GM21528 (cell line): Measurements from ENCODE around the gene PLXNC1.
"Not testable (repeated sequence)": the region's sequence is repeated elsewhere in the genome, so short reads cannot be mapped to it uniquely, and the experiment has no call there.

Experiments used
- ATAC-seq: cut with Tn5 transposase; IDR thresholded peaks from one replicate; pipeline ENCODE4 v1.9.1; 2021; ENCODE audit warnings: mild to moderate bottlenecking, moderate library complexity; ENCODE audit not compliant: unreplicated experiment, low FRiP score

The PLXNC1 gene

DNA sequence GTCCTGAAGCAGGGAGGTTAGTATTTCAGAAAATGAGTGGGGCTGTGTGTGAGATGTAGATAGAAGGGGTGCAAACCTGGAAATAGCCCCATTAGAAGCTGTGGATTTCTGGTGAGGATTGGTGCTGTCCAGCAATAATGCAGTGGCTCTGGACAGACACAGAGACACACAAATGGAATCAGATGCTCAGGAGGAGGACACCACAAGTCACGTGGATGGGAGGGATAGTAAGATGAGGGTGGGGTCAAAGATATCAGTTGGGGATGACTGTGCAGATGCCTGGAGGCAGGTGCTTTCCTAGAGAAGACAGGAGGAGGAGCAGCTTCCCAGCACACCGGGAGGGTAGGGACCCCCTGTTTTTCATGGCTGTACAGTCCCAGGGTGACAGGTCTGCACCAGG is 136.5 kb downstream of the PLXNC1 start:
- ATAC-seq, result no peak

- no peak for ATAC-seq
These were observed 137.7 kb downstream of the PLXNC1 start for GRCh38 chr12:94285943-94286582.

DNA sequence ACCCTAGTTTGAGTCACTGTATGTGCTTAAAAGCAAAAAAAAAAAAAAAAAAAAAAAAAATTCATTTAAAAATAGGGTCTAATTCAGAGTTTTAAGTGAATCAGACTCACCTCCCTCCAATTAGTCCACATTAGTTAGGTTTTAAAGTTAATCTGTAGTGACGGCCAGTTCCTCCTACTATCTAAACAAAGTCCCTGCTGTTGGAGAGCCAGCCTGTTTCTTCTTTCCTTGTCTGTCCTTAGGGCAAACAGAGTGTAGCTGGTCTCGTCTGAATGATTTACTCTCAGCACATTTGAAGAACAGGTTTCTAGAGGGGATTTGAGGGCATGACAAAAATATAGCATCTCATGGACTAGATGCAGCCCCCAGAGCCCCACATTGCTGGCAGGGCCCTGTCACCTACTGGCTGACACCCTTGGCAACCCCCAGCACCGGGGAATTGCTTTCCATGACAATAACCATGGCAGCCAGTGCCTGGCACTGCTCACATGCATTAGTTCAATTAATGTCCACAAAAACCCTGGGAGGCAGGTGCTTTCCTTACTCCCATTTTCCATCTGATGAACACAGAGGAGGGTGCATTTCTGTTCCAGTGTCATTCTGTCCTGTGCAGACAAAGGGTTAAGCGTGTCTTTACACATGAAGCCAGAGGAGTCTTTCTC is 138.3 kb downstream of the PLXNC1 start:
- no peak for ATAC-seq

DNA sequence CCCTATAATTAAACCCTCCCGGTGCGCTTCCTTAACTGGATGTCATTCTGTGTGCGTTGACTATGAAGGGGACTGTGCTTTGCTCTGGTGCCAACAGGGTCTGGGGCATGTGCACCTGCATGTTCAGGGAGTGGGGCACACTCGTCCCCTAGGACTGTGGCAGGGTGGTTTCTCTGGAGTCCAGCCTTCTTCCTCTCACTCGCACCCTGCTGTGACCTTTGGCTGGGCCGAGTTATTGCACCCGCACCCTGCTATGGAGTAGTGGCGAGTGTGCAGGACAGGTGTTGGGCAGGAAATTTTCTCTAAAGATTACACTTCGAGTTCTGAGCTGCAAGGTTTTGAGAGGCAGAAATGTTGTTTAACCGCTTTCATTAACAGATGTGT is 138.9 kb downstream of the PLXNC1 start:
- no peak for ATAC-seq

- ATAC-seq, result no peak
These were observed 141.3 kb downstream of the PLXNC1 start for GRCh38 chr12:94289461-94290312.

- ATAC-seq, result no peak
These were observed 142.0 kb downstream of the PLXNC1 start for GRCh38 chr12:94290353-94290752.

GRCh38 chr12:94297096-94297699 is 148.8 kb downstream of the PLXNC1 start:
- no peak for ATAC-seq

GRCh38 chr12:94297876-94298505 is 149.6 kb downstream of the PLXNC1 start:
- ATAC-seq, result no peak

GRCh38 chr12:94299846-94300245 is 151.5 kb downstream of the PLXNC1 start:
- no peak for ATAC-seq

DNA sequence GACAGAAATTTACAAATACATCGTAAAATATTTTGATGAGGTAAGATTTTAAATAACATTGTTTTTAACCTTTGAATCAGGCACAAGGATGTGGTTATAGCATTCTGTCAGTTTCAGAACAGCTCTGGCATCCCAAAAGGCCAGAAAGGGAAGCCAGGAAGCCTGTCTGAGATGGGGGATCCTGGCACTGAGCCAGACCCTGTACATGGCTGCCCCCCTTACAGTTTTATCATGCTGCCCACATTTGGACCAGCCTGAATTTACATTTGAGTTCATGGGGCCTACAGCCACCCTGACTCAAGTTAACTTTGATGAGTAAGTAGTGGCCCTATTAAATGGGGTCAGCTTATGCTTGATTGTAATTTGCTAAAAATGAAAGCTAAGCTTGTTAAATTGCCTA is 155.6 kb downstream of the PLXNC1 start:
- no peak for ATAC-seq

GRCh38 chr12:94304566-94305061 is 156.2 kb downstream of the PLXNC1 start:
- ATAC-seq, result no peak

GRCh38 chr12:94305130-94305957 is 157.0 kb downstream of the PLXNC1 start:
- ATAC-seq, result no peak

DNA sequence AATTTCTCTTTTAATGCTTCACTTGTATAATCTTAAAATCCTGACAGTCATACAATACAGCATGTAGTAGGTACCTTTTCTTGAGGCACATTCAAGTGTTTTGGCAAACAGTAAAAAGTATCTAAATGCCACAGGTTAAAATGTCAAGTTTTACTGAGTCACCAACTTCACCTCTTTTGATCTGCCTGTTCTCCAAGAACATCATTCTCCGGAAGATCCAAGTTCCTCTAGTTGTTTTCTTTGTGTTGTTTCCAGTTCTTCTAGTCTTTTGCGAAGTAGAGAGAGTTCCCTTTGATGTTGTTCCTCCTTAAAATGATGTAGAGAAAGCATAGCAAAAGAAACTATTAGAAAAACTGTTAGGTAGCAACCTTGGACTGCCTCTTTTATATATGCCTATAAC is 160.2 kb downstream of the PLXNC1 start:
- ATAC-seq, result no peak

GRCh38 chr12:94309373-94309772 is 161.0 kb downstream of the PLXNC1 start:
- ATAC-seq, result peak; percentile 70

DNA sequence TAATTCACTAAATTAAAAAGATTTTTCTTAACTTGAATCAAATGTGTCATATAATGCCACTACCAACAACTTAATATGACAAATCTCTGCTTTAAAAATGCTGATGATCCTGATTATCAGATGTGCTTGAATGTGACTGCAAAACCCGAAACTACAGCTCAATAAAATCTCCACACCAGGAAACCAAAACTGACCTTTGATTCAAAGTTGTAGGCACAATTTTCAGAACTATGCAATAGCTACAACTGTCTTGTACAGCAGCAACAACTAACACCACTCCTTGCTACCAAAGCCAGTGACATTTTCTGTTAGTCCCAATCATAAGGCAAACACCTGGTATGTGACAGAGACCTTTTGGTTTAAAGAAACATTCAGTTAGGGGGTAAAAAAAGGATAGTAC is 164.0 kb downstream of the PLXNC1 start:
- ATAC-seq, result no peak

GRCh38 chr12:94316600-94316999 is 168.2 kb downstream of the PLXNC1 start:
- not testable (repeated sequence) for ATAC-seq

GRCh38 chr12:94318181-94318580 is 169.8 kb downstream of the PLXNC1 start:
- ATAC-seq, result no peak

- no peak for ATAC-seq
These were observed 171.7 kb downstream of the PLXNC1 start for GRCh38 chr12:94320109-94320508.

GRCh38 chr12:94322346-94322745 is 174.0 kb downstream of the PLXNC1 start:
- ATAC-seq, result no peak

- no peak for ATAC-seq
These were observed 177.9 kb downstream of the PLXNC1 start for GRCh38 chr12:94326234-94326633.
